Measurements from ENCODE around the gene TMEM174.

The TMEM174 gene

GRCh38 chr5:73142035-73142434 lies 31.0 kb upstream of the TMEM174 start:
- H3K27ac ChIP-seq, result no peak overlapping the region
- TF ChIP-seq, protein P1, sequence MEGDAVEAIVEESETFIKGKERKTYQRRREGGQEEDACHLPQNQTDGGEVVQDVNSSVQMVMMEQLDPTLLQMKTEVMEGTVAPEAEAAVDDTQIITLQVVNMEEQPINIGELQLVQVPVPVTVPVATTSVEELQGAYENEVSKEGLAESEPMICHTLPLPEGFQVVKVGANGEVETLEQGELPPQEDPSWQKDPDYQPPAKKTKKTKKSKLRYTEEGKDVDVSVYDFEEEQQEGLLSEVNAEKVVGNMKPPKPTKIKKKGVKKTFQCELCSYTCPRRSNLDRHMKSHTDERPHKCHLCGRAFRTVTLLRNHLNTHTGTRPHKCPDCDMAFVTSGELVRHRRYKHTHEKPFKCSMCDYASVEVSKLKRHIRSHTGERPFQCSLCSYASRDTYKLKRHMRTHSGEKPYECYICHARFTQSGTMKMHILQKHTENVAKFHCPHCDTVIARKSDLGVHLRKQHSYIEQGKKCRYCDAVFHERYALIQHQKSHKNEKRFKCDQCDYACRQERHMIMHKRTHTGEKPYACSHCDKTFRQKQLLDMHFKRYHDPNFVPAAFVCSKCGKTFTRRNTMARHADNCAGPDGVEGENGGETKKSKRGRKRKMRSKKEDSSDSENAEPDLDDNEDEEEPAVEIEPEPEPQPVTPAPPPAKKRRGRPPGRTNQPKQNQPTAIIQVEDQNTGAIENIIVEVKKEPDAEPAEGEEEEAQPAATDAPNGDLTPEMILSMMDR (conservative IDR thresholded peaks at IDR 0.05), result no peak
- no peak for TF ChIP-seq ZFX (IDR thresholded peaks at IDR 0.05)

- TF ChIP-seq ZFX (IDR thresholded peaks at IDR 0.05), result no peak
- TF ChIP-seq, protein P1 (conservative IDR thresholded peaks at IDR 0.05), result no peak
- no peak overlapping the region for H3K27ac ChIP-seq
Measured at GRCh38 chr5:73143716-73144115, 29.3 kb upstream of the TMEM174 start.

- no peak overlapping the region for H3K27ac ChIP-seq
- no peak for TF ChIP-seq ZFX (IDR thresholded peaks at IDR 0.05)
- TF ChIP-seq, protein P1 (conservative IDR thresholded peaks at IDR 0.05), result no peak
Measured at GRCh38 chr5:73149540-73149939, 23.5 kb upstream of the TMEM174 start.

GRCh38 chr5:73150876-73151275 lies 22.1 kb upstream of the TMEM174 start:
- TF ChIP-seq, protein P1 (conservative IDR thresholded peaks at IDR 0.05), result no peak
- no peak for TF ChIP-seq ZFX (IDR thresholded peaks at IDR 0.05)
- no peak overlapping the region for H3K27ac ChIP-seq

- TF ChIP-seq ZFX (IDR thresholded peaks at IDR 0.05), result no peak
- TF ChIP-seq, protein P1 (conservative IDR thresholded peaks at IDR 0.05), result no peak
- H3K27ac ChIP-seq, result no peak overlapping the region
Measured at GRCh38 chr5:73151766-73152410, 21.1 kb upstream of the TMEM174 start.

GRCh38 chr5:73152411-73153388 lies 20.3 kb upstream of the TMEM174 start:
- TF ChIP-seq, protein P1 (conservative IDR thresholded peaks at IDR 0.05), result peak; percentile 18
- no peak for TF ChIP-seq ZFX (IDR thresholded peaks at IDR 0.05)
- no peak overlapping the region for H3K27ac ChIP-seq

- H3K27ac ChIP-seq, result no peak overlapping the region
Measured at GRCh38 chr5:73153513-73153912, 19.5 kb upstream of the TMEM174 start.

More at GRCh38 chr5:73153513-73153912, 19.5 kb upstream of the TMEM174 start:
- TF ChIP-seq, protein P1 (conservative IDR thresholded peaks at IDR 0.05), result no peak
- no peak for TF ChIP-seq ZFX (IDR thresholded peaks at IDR 0.05)

Measured in C4-2B (cell line).